GM12864 (cell line): ENCODE data around the gene PRR23A.
A peak's percentile ranks its signal among the peaks of the same experiment; 100 is the strongest.
"Not testable (repeated sequence)": the region's sequence is repeated elsewhere in the genome, so short reads cannot be mapped to it uniquely, and the experiment has no call there.

ENCODE experiments used
- DNase-seq: peaks from one replicate; pipeline ENCODE4 v3.0.0-alpha.2; 2011; ENCODE audit warnings: low read depth
- H3K4me3 ChIP-seq: 2 replicates; pipeline ENCODE4 v1.5.1; 2011; ENCODE audit warnings: mild to moderate bottlenecking, low read depth, low read length, control low read depth
- TF ChIP-seq, protein P1 (sequence below): IDR thresholded peaks from 2 replicates; pipeline ENCODE4 v1.5.1; 2011; ENCODE audit warnings: low read depth, mild to moderate bottlenecking, moderate library complexity, low read length, control low read depth, inconsistent platforms; ENCODE audit errors: missing control alignments

PRR23A gene

DNA sequence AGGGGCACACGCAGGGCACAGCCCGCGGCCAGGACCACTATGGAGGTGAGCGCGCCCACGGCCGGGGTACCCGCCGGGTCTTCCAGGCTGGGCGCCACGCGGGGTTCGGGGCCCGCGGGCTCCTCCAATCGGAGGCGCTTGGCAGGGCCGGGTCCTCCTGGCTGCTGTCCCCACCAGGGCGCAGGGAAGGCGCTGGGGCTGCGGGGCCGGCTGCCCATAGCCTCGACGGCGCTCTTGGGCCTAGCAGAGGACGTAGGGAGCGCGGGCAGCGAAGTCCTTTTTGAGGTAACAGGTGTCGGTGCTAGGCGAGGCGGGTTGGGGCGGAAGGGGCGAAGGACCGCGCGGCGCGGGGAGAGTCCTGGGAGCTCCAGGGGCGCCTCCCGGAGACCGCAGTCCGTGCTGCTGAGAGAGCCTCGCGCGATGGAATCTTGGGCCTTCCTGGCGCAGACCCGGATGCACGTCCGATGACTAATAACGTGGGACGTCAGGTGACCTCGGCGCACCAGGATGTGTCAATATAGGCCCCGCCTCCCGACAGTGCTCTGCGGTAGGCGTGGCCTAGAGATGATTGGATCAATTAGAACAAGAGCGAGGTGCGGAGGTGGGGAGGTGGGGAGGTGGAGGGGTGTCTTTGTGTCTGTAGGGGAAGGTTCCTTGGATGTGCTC, at the start of gene PRR23A:
TSS of gene PRR23A (minus strand) at position 218 of the 666 bp plus-strand sequence. CDS start at position 218, 0 bp downstream.
- no peak for DNase-seq
- no peak within 1 kb of the TSS for H3K4me3 ChIP-seq
- TF ChIP-seq, protein P1, sequence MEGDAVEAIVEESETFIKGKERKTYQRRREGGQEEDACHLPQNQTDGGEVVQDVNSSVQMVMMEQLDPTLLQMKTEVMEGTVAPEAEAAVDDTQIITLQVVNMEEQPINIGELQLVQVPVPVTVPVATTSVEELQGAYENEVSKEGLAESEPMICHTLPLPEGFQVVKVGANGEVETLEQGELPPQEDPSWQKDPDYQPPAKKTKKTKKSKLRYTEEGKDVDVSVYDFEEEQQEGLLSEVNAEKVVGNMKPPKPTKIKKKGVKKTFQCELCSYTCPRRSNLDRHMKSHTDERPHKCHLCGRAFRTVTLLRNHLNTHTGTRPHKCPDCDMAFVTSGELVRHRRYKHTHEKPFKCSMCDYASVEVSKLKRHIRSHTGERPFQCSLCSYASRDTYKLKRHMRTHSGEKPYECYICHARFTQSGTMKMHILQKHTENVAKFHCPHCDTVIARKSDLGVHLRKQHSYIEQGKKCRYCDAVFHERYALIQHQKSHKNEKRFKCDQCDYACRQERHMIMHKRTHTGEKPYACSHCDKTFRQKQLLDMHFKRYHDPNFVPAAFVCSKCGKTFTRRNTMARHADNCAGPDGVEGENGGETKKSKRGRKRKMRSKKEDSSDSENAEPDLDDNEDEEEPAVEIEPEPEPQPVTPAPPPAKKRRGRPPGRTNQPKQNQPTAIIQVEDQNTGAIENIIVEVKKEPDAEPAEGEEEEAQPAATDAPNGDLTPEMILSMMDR = no peak

DNA sequence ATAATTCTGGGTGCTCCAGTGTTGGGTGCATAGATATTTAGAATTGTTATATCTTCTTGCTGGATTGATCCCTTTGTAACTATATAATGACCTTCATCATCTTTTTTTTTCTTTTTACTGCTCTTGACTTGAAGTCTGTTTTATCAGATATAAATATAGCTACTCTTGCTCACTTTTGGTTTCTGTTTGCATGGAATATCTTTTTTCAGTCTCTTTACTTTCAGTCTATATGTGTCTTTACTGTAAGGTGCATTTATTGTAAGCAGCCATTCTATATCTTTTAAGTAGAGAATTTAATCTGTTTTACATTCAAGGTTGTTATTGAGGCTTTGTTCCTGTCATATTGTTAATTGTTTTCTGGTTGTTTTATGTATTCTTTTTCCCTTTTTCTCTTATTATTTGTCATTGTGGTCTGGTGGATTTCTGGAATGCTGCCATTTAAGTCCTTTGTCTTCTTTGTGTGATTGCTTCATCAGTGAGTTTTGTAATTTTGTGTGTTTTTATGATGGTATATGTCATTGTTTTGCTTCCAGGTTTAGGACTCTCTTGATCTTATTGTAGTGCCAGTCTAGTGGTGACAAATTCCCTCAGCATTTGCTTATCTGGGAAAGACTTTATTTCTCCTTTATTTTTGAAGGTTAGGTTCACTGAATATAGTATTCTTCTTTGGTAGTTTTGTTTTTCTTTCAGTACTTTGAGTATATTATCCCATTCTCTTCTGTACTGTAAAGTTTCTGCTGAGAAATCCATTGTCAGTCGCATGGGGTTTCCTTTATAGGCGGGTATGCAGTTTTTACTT, 46.9 kb upstream of the PRR23A start:
- DNase-seq = no peak
- no peak overlapping the region for H3K4me3 ChIP-seq
- TF ChIP-seq, protein P1 = no peak

DNA sequence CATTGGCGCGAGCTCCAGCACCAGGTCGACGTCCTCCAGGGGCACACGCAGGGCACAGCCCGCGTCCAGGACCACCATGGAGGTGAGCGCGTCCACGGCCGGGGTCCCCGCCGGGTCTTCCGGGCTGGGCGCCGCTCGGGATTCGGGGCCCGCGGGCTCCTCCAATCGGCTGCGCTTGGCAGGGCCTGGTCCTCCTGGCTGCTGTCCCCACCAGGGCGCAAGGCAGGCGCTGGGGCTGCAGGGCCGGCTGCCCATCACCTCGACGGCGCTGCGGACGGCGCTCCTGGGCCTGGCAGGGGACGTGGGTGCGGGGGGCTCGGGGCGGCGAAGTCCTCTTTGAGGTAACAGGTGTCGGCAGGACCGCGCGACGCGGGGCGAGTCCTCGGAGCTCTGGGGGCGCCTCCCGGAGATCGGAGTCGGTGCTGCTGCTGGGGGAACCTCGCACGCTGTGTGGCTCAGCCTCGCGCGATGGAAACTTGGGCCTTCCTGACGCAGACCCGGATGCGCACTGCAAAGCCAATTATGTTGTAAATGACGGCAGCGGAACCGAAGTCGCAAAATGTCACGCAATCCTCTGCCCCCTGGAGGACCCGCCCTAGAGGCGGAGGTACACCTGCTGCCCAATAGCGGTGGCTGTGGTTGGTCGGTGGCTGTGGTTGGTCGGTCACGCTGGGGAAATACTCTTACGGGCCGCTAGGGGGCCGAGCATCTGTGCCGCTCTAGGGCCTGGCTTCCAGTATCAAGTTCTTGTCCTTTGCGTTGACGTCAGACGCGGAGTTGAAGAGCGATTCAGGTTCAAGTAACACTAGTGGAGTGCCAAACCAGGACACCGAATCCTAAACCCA, 38.5 kb upstream of the PRR23A start, which contains the start of gene PRR23C:
TSS of gene PRR23C (minus strand) at position 527 of the 845 bp plus-strand sequence. CDS start at position 255, 272 bp downstream.
- DNase-seq = no peak

DNA sequence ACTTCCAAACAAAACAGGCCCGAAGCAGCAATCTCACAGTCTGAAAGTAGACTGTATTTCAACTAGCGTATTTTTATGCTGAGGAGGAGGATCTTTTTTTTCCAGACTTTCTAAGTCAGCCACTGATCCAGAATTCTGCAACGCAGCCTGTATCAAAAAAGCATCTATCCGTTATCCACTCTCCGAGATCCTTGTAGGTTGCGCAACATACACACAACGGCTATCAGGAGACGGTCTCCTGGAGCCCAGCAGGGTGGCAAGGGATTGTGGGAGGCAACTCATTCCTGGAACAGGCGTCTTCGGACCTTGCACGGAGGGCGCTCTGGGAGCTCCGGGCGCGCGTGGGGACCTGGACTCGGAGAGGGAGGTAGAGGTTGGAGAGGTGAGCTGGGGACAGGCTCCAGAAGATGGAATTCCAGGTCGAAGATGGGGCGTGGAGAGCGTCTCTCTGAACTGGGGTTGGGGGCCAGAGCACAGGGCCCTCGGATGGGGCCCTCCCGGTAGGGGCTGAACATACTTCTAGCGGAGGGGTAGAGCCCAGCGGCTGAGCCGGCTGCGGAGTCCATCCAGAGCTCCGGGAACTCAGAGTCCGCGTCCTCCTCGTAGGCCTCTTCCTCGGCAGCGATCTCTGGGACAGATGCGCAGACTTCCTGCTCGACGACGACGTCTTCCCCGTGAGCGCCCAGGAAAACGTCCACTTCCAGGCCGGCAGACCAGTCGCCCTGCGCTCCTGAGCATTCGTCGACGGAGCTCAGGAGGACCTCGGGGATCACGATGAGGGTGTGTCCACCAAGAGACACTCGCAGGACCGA, 37.7 kb upstream of the PRR23A start:
- no peak for DNase-seq
- H3K4me3 ChIP-seq = no peak overlapping the region
- TF ChIP-seq, protein P1 = no peak

More for the DNA sequence above, 38.5 kb upstream of the PRR23A start, which contains the start of gene PRR23C:
- no peak within 1 kb of the TSS for H3K4me3 ChIP-seq
- TF ChIP-seq, protein P1 = peak; percentile 20

DNA sequence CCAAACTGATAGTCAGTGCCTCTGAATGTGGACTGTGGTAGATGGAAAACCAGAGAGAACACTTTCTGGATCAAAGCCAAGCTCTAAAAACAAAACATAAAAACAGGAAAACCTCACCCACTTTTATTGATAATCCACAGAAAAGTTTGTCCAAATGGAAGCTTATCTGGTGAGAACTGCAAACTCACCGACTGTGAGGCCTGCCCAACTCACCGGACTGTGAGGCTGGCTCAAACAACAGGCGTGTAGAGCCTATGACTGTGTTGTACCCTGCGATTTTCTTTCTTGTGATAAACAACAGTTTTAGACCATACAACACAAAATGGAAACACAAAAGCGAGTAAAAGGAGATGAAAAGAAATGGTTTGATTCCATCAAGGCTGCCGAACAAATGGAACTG, 31.4 kb upstream of the PRR23A start:
- TF ChIP-seq, protein P1 = no peak
- DNase-seq = no peak
- no peak overlapping the region for H3K4me3 ChIP-seq

DNA sequence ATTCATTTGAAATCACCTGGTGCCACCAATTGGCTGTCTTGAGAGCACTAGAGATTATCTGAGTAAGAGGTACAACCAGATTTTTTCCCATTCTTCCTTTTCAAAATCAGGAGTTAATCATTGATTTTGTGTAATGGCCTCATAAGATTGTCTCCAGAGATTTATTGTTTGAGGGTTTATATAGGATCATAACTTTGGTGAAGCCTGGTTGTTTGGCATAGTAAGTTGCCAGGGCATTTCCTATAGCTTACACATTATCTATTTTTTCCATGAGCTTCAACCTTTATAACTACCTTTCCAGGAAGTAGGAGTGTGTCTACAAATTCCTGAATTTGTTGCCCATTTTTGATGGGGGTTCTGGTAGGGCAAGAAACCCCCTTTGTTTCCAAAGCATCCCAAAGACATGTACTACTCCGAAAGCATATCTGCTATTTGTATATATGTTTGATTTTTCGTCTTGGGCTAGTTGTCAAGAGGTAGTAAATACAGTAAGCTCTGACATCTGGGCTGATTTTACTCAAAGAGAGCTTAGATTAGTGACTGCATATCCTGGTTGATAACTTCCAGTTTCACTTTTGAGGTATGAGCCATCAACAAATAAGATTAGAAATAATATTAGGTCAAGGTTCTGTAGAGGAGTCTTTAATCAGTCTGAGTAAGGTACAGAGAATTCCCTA, 26.4 kb upstream of the PRR23A start:
- H3K4me3 ChIP-seq = no peak overlapping the region
- TF ChIP-seq, protein P1 = no peak
- no peak for DNase-seq

DNA sequence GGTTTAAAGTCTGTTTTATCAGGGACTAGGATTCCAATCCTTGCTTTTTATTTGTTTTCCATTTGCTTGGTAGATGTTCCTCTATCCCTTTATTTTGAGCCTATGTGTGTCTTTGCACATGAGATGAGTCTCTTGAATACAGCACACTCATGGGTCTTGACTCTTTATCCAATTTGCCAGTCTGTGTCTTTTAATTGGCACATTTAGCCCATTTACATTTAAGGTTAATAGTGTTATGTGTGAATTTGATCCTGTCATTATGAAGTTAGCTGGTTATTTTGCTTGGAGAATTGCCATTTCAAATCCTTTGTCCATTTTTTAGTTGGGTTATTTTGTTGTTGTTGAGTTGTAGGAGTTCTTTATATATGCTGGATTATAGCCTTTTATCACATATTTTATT, 24.5 kb upstream of the PRR23A start:
- H3K4me3 ChIP-seq, DNase-seq: not testable (repeated sequence)
